Measurements from ENCODE around the gene KCTD21. TPM values are rescaled to one million over a fixed set of nuclear protein-coding genes. Genes with fewer than 3 reads are reported as not detected.

Gene KCTD21
- total RNA-seq, 4 donors from 2014 or later: 8.7 to 25.2 (median 16.9) TPM

- Histone ChIP-seq H3K4me3 (no peak overlapping the region), H3K27me3 (no peaks in the 10 kb centered on the region), H3K27ac (no peak overlapping the region), H3K4me1 (no peaks in the 10 kb centered on the region), H3K36me3 (no peaks in the 10 kb centered on the region), H3K9me3 (no peaks in the 10 kb centered on the region)
- TF ChIP-seq CTCF (IDR thresholded peaks at IDR 0.05) (no peak), POLR2A (IDR thresholded peaks at IDR 0.05) (no peak)
- no peak for DNase-seq
These were observed 38.1 kb downstream of the KCTD21 start for GRCh38 chr11:78150346-78150745.

- Histone ChIP-seq H3K27ac (peak overlapping the region in 1 of 4 donors; percentile 7), H3K36me3 (no peaks in the 10 kb centered on the region), H3K4me1 (no peaks in the 10 kb centered on the region), H3K27me3 (no peaks in the 10 kb centered on the region), H3K4me3 (no peak overlapping the region), H3K9me3 (no peaks in the 10 kb centered on the region)
- no peak for DNase-seq
- TF ChIP-seq POLR2A (IDR thresholded peaks at IDR 0.05): no peak
- no peak for TF ChIP-seq CTCF (IDR thresholded peaks at IDR 0.05)
These were observed 38.8 kb downstream of the KCTD21 start for GRCh38 chr11:78149646-78150045.

GRCh38 chr11:78147807-78148206 is 40.6 kb downstream of the KCTD21 start:
- H3K27me3 ChIP-seq: no peaks in the 10 kb centered on the region
- TF ChIP-seq POLR2A (IDR thresholded peaks at IDR 0.05) (no peak), CTCF (IDR thresholded peaks at IDR 0.05) (no peak)
- H3K27ac ChIP-seq: no peak overlapping the region
- no peak overlapping the region for H3K4me3 ChIP-seq
- H3K36me3 ChIP-seq: no peaks in the 10 kb centered on the region
- no peaks in the 10 kb centered on the region for H3K4me1 ChIP-seq
- no peak for DNase-seq
- no peaks in the 10 kb centered on the region for H3K9me3 ChIP-seq

GRCh38 chr11:78145511-78146025 is 42.9 kb downstream of the KCTD21 start:
- peaks cover 0 to 1% (median 0%) of the 10 kb centered on the region in 4 donors for H3K4me1 ChIP-seq
- DNase-seq: no peak

GRCh38 chr11:78140392-78141077 is 47.9 kb downstream of the KCTD21 start:
- Histone ChIP-seq H3K4me1 (peaks cover 0 to 9% (median 3%) of the 10 kb centered on the region in 4 donors), H3K9me3 (no peaks in the 10 kb centered on the region), H3K27me3 (no peaks in the 10 kb centered on the region), H3K4me3 (peak overlapping the region in 3 of 4 donors; percentile 64 to 86 (median 75)), H3K36me3 (no peaks in the 10 kb centered on the region), H3K27ac (peak overlapping the region in 1 of 4 donors; percentile 77)
- TF ChIP-seq CTCF (IDR thresholded peaks at IDR 0.05): no peak
- TF ChIP-seq POLR2A (IDR thresholded peaks at IDR 0.05): no peak
- DNase-seq: no peak

More at GRCh38 chr11:78145511-78146025, 42.9 kb downstream of the KCTD21 start:
- Histone ChIP-seq H3K27me3 (no peaks in the 10 kb centered on the region), H3K27ac (no peak overlapping the region), H3K9me3 (no peaks in the 10 kb centered on the region), H3K4me3 (no peak overlapping the region), H3K36me3 (no peaks in the 10 kb centered on the region)
- TF ChIP-seq POLR2A (IDR thresholded peaks at IDR 0.05) (no peak), CTCF (IDR thresholded peaks at IDR 0.05) (no peak)
